Cortex of kidney (tissue), 1 donor: ENCODE measurements around the gene LRRTM4.
"Not testable (repeated sequence)": the region's sequence is repeated elsewhere in the genome, so short reads cannot be mapped to it uniquely, and the experiment has no call there.

Experiments
- DNase-seq: peaks from one replicate; lab custom pipeline; 2025; lab: John Stamatoyannopoulos, UW

LRRTM4 gene

DNA sequence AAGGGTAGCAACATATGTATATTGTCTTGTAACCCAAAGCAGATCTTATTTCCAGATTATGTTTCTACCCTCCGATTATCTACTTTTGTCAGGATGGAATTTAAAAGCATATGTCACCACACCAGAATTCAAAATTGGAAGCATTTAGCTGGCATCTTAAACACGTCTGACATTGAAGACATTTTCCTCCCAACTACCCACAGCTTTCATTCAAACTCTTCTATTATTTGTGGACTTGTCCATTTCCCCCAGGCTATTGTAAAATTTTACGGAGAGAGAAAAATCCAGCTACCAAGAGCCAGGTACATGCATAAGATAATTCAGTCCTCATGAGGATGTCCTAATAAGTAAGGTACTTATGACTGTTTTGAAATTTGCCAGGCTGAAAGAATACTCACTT lies 659.3 kb downstream of the LRRTM4 start:
- no peak for DNase-seq

DNA sequence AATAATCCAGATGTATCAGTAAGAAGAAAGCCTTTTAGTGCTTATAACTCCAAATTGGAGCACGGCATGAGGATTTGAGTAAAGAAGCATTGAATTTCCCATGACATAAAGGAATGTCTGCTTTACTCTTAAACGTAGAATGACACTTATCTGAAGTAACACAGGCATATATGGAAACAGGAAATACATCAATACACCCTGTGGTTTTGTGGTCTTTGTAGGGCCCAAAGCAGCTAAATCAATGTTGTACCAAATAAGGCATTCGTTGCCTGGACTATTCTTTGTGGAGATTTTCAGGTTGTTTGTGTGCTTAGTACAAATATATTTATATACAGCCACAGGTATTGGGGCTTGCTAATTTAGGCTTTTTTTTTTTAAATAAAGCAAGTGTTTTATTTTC lies 660.5 kb downstream of the LRRTM4 start:
- no peak for DNase-seq

DNA sequence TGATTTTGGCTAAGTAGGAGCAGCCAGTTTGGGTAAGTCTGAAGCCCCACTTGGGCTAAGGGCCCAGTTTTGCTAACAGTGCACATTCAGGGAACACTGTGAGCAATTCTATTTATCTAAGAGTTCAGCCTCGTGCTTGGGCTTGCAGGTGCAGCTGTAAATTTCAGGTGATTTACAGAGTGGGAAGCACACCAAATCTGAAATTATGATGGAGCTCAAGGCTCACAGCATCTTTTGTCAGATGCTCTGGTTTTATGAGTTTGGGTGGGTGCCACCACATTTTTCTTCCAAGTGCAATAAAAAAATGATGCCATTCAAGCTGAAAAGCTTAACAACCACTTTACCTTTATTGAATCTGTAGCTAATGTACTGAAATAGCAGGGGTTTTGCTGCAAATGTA lies 671.2 kb downstream of the LRRTM4 start:
- no peak for DNase-seq

DNA sequence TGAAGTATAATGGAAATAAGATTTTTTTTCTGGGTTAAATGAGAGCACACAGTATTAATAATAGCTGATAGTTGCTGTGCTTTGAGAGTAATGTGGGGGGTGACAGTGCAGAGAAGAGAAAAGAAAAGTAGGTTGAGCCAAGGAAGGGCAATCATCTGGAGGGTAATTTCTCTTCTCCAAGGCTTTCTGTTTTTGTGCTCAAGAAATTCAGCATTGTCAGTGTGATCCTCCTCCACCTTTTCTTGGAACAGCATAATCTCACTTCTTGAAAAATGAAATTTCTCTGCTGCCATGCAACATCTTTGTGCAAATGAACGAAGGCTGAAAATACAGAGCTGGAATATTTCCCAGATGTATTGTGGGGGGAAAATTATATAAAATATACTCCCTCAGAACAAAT lies 673.1 kb downstream of the LRRTM4 start:
- no peak for DNase-seq

DNA sequence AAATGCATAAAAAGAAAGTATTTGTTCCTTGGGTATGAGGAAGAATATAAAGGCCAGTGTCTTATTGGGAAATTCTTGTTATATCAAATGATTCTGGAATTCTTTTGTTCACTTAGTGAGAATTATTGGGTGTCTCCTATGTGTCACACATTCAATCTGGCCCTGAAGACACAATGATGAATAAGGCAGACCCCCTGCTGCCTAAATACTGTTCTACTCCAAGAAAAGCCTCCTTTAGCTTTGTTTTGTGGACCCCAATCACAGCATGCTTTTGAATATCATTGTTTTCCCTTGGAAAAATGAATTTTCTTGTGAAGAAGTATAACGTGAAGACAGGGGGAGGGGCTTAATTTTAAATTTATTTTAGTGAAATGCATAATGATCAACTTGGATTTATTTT lies 682.4 kb downstream of the LRRTM4 start:
- DNase-seq, result no peak

DNA sequence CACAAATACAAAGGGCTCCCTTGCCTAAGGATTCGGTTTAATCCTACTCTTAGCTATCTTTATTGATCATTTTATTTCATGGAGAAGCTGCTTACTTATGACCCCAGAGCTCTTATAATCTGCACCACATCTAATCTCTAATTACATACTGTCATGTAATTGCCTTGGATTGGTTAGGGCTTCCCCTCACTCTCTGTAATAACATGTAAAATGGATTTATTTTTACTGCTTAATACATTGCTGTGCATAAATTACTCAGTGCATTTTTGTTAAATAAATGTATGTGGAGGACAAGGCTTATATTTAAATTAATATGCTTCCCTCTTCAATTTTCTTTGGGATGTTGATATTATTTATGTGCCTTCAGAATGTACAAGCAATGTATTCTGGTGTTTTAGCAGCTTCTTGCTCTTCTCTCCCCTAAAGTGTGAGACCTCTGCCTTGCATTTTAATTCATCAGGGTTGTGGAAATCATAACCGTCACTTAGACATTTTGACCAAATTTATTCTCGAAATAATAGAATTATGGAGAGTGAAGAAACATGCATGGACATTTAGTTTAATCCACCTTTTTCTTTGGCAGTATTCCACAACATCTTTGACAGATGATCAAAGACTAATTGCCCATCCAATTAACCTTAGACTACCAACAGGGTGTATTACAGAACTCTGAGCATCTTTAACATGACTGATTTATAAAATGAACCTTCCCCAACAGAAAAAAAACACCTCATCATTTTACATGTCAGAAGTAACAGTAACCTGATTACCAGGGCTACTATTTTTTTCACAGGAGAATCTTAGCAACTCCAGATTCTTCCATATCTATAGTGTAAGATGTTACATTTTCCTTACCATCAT lies 692.6 kb downstream of the LRRTM4 start:
- DNase-seq, result no peak

DNA sequence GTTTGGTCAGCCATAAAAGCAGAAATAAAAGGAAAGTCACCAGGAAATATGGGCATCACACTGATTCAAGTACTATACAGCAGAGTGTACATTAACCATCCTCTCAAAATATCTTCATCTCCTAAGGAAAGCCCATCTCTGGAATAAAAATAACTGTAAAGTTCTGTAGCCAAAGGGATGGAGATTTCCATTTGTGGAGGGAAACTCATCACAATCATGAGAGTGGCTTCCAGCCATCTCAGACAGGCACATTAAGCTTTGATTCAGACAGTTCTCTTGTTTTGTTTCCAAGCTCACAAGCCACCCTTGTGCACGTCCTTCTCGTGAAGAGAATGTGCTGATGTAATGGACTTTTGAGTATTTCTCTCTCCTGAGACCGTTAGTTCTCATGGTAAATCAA lies 695.5 kb downstream of the LRRTM4 start:
- DNase-seq, result no peak

DNA sequence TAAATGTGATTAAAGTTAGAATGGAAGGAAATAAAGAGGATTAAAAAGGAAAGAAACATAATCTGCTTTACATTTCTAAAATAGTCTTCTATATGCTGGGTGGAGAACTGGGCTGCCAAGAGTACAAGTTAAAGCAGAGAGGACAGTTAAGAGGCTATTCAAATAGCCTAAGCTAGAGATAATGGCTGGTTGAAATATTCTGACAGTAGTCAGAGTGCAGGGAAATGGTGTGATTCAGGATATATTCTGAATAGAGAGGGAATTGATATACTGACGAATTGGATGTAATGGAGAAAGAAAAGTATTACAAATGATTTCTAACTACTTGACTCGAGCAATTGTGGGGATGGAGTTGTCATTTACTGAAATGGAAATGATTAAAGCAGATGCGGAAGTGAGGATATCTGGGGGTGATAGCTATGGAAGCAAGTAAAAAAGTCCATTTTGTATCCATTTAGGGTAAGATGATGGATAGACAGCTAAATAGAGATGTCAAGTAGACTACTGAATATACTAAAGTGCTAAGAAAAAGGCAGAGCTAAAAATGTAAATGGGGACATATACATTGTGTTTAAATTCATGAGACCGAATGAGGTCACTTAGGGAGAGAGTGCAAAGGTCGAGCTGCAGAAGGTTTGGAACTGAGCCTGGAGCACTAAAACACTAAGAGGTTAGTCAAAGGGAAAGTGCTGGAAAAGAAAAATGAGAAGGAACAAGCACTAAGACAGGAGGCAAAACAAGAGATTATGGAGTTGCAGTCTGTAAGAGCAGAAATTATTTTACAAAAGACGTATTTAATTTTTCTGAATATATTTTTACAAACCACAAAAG lies 696.8 kb downstream of the LRRTM4 start:
- DNase-seq, result no peak

DNA sequence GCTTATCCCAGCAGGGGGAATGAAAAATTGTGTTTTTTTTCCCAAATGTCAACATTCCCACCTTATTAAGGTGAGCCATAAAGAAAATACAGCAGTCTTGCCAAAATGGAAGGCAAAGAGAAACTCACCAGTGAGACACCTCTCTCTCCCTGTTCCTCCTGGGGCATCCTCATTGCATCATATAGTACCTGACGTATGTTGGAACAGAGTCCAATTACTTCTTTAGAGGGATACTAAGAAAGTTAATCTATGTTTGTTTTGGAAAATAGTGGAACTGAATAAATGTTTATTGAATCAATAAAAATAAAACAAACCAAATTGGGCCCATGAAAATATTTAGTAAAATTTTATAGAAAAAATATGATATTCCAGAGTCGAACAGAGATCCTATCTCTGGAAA lies 700.4 kb downstream of the LRRTM4 start:
- no peak for DNase-seq

DNA sequence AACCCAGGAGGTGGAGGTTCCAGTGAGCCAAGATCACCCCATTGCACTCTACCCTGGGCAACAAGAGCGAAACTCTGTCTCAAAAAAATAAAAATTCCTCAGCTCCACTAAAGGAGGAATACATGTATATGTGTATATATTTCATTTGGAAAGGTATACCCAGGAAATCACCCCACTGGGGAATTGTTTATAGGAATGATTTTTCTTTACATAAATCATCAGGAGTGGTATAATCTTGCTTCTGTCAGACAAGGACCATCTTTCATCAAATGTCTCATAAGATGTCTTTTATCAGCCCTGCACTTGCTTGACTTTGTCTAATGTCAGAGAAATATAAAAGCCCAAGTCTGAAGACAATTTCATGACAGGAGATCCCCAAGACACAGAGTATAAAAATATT lies 709.1 kb downstream of the LRRTM4 start:
- no peak for DNase-seq

DNA sequence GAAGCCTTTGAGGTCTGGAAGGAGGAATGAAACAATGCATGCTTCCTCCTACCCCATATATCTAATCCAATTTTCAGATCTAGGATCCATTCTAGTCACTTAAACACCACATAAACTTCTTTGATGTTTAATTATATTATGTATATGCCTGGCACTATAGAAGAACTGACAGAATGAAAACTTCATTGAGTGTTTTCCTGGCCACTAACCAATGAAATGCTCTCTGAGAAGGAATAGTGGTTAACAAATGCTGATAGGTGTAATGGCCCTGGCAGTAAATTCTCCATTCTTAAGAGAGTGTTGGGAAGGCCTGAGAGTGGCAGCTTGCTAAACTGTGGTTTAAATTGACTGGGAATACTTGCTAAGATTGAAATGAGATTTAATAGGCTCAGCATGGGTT lies 710.0 kb downstream of the LRRTM4 start:
- DNase-seq, result no peak

DNA sequence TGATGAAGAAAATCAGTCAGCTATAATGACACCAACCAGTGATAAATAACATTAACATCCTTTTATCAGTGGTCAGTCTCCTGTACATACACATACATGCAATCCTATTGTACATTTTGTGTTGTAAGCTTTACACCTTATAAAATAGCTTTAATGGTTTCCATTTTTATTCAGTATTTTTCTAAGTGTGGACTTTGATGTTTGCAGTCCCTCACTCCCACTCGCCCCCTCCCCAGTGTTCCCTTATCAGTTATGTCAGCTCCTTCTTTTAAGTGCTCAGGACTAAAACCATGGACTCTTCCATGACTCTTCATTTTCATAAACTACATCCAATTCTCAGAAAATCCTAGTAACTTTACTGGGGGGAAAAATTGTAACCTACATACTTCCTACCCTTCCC lies 713.0 kb downstream of the LRRTM4 start:
- no peak for DNase-seq

DNA sequence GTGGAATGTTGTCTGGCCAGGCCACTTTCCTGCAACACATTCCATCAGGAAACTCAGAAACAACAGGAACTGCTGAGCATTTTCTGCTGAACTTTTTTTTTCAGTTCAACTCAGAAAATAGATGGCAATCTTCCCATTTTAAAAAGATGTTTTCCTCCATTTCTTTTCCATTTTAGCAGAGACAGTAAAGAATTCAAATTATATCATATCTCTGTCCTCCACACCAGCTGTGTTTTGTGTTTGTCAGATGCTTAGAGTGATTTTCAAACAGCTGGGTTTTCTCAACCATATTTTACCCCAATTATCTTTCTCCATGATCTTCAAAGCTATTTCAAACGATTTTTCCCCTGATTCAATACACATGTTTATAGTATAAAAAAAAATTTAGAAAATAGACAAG lies 713.4 kb downstream of the LRRTM4 start:
- DNase-seq, result no peak

DNA sequence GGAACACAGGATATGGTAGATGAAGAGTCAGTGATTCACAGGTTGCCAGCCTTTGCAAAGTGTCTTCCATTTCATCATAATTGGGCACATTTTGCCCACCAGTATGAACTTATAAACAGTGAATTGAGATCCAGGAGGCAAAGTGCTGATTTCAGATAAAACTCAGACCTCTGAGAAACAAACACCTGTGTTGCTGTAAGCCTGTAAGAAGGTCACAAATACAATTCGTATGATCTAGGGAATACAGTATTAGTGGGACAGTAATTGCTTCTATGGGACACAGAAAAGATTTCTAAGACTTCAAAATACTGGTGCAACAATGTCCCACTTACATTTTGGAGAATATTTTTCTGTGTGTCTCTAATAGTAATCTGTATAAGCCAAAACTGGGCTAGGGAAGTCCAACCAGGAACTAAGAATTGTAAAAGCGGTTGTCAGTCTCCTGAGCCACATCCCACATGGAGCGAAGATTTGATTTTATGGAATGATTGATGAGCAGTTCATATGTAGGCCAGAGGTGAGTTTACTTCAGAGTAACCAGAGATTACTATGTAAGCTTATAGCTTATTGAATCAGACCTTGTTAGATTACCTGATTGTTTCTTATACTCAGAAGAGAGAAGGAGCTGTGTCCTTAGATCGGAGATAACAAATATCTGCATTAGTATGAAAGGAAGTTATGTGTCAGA lies 728.4 kb downstream of the LRRTM4 start:
- DNase-seq, result no peak

DNA sequence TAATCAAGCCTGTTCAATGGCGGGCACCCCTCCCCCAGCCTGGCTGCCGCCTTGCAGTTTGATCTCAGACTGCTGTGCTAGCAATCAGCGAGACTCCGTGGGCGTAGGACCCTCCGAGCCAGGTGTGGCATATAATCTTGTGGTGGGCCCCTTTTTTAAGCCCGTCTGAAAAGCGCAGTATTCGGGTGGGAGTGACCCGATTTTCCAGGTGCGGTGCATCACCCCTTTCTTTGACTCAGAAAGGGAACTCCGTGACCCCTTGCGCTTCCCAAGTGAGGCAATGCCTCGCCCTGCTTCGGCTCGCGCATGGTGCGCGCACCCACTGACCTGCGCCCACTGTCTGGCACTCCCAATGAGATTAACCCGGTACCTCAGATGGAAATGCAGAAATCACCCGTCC lies 740.9 kb downstream of the LRRTM4 start:
- DNase-seq, result not testable (repeated sequence)

DNA sequence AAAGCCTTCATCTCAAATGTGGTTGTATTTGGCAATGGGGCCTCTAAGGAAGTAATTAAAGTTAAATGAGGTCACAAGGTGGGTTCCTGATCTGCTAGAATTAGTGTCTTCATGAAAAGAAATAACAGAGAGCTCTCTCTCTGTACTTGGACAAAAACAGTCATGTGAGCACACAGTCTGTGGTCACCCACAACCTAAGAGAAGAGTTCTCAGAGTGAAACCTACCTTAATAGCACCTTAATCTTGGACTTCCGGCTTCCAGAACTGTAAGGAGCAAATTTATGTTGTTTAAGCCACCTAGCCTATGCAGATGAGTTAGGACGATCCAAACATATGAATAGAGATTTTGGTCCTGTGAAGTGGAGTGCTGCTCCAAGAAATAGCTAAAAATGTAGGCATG lies 758.9 kb downstream of the LRRTM4 start:
- DNase-seq, result no peak

DNA sequence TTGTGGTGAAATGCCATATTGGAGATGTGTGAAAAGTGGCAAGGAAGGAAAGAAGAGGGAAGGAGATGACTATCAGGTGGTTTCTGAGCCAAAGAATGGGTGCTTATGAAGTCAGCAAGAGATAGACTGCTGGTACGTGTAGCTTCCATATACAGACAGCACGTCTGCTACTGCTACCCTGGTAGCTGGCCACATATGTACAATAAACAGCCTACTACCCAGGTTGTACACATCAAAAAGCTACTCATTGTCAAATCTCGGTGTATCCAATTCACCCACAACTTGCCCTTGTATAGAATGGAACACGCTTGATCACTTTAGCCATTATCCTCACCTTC lies 761.8 kb downstream of the LRRTM4 start:
- DNase-seq, result no peak

DNA sequence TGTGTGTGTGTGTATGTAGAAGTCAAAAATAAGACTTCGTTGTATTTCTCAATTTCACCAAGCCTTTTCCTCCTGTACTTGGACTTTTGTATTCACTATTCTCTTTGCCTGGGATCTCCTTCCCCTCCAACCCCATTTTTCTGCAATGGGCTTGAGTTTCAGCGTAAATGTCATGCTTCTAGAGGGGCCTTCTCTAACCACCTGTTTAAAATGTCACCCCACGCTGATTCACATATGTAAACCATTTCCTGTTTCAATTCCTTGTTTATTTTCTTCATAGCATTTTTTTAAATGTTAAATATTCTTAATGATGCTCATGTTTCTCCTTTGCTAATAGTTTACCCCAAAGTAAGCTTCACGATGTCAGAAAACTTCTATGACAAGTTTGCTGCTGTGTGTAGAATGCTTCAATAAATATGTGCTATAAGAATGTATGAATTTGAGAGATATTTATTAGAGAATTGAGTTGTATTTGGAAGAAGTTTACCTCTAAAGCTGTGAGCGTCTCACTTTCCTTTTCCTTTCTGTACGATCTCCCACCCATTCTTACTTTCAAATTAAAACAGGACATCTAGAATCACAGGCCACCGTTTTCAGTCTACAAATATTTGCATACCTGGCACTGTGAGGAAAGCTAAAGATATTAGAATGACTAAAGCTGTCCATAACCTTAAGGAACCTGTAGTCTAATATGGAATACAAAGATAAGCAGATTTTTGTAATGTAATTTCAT lies 762.4 kb downstream of the LRRTM4 start:
- DNase-seq, result no peak

DNA sequence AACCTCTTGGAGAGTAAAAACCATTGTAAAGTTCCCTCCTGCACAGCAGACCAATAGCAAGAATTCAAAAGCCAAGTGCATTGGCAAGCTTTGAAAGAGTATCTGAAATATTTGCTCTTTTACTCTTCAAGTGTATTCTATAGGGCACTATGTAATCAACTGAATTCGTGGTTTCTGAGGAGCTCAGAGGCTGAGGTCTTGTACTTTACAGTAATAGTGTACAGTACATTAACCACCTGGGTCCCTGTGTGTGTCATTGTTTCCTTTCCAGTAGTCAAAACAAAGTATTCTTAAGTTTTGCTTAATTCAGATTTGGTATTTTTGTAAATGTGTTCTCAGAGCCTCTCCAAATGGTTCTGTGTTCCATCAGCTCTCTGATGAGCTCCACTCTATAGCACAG lies 769.7 kb downstream of the LRRTM4 start:
- DNase-seq, result no peak

DNA sequence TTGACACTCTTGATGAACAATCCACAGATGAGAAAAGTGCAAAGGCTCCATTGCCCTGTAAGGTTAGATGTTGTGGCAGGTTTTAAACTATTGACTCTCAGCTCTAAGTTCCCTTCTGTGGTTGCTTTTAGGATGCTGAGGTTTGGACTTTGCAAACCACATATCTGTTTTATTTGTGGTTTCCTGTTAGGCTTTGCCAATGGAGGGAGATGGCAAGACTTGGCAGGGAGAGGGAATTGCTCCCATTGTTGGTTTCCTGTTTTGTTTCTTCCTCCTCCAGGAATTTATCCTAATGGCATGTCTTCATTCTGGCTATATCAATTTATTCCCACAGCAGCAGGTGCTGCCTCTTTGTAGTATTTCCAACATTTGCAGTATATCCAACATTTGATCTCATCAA lies 772.3 kb downstream of the LRRTM4 start:
- DNase-seq, result no peak

DNA sequence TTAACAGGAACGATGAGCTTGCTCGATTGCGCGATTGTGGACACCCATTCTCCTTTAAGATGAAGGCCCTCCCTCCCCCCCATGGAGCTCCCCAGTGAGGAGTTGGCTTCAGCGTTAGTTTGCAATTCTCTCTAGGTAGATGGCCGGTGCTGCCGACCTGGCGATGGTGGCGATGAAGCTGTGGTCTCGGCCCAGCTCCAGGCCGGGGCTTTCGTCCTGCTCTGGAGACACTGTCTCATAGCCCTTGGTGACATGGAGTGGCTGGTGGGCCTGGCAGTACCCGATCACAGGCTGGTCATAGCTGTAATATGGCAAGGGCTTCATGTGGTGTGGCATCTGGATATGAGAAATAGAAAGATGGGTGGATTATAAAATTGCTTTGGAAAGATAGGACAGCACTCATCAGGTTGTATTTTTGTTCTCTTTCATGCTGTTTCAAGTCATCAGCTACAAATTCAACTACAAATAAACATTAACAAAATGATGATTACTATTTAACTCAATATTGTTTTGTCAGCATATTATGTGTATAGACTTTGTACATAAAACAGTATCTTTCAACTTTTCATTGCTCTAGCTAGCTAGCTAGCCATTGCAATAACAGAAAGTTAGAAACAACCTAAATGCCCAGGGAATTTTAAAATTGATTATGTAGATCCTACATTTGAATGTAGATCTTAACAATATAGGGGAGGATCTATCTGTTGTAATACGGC lies 773.4 kb downstream of the LRRTM4 start:
- DNase-seq, result no peak

DNA sequence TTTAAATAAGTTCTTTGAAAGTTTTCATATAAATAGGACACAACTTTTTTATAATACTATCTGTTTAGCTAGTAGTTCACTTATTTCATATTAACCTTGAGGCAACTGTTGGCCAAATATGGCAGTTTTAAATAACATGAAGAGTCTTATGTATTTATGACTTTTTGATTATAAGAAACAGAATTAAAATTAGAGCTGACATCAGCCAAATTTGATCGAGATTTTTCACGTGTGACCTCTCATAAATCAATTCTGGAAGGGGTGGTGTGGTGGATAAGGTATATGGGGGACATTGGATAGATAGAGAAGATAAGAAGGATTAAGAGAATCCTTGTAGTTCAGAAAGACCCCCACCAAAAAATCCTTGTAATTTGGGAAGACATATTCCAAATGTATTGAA lies 776.6 kb downstream of the LRRTM4 start:
- no peak for DNase-seq
